Astrocyte of the hippocampus (primary cell): Measurements from ENCODE around the gene IYD.
A peak's percentile ranks its signal among the peaks of the same experiment; 100 is the strongest.

Experiments
- DNase-seq: peaks from one replicate; pipeline ENCODE4 v3.0.0; 2011; ENCODE audit warnings: low read depth, low spot score

The IYD gene

GRCh38 chr6:150394899-150395295, 26.1 kb downstream of the IYD start:
- no peak for DNase-seq

GRCh38 chr6:150395388-150396009, 26.7 kb downstream of the IYD start:
- peak; percentile 80 for DNase-seq

- peak; percentile 96 for DNase-seq
Observed at GRCh38 chr6:150403458-150404246, 34.8 kb downstream of the IYD start.

GRCh38 chr6:150406948-150407347, 38.1 kb downstream of the IYD start:
- DNase-seq = no peak

- DNase-seq = no peak
Observed at GRCh38 chr6:150408842-150409241, 40.0 kb downstream of the IYD start.

- DNase-seq = peak; percentile 45
Observed at GRCh38 chr6:150409576-150410066, 40.8 kb downstream of the IYD start.

GRCh38 chr6:150410399-150410798, 41.6 kb downstream of the IYD start:
- no peak for DNase-seq

GRCh38 chr6:150410906-150411305, 42.1 kb downstream of the IYD start:
- no peak for DNase-seq

- DNase-seq = no peak
Observed at GRCh38 chr6:150412221-150412620, 43.4 kb downstream of the IYD start.

- DNase-seq = no peak
Observed at GRCh38 chr6:150413198-150413597, 44.4 kb downstream of the IYD start.

GRCh38 chr6:150413781-150414281, 45.0 kb downstream of the IYD start:
- no peak for DNase-seq

GRCh38 chr6:150416128-150416527, 47.3 kb downstream of the IYD start:
- DNase-seq = no peak

GRCh38 chr6:150417250-150417649, 48.4 kb downstream of the IYD start:
- no peak for DNase-seq

GRCh38 chr6:150417899-150418826, 49.4 kb downstream of the IYD start:
- DNase-seq = peak; percentile 86

GRCh38 chr6:150418827-150419594, 50.2 kb downstream of the IYD start:
- DNase-seq = peak; percentile 88

GRCh38 chr6:150420428-150420827, 51.6 kb downstream of the IYD start:
- no peak for DNase-seq

- DNase-seq = no peak
Observed at GRCh38 chr6:150420926-150421325, 52.1 kb downstream of the IYD start.

- no peak for DNase-seq
Observed at GRCh38 chr6:150425508-150425907, 56.7 kb downstream of the IYD start.

GRCh38 chr6:150426198-150426597, 57.4 kb downstream of the IYD start:
- DNase-seq = peak; percentile 48

- no peak for DNase-seq
Observed at GRCh38 chr6:150427037-150427602, 58.3 kb downstream of the IYD start.

- DNase-seq = no peak
Observed at GRCh38 chr6:150427843-150428242, 59.0 kb downstream of the IYD start.
